WTC11 (cell line): ENCODE results near the gene PPP1R14C. TPM values are rescaled to one million over a fixed set of nuclear protein-coding genes. Genes with fewer than 3 reads are reported as not detected.
"Not testable (repeated sequence)": the region's sequence is repeated elsewhere in the genome, so short reads cannot be mapped to it uniquely, and the experiment has no call there.

Experiments
- ATAC-seq: fragments of 200-7000 bp; cut with Tn5 transposase; 2 replicates; pipeline ENCODE4 v1.10.0; 2021; ENCODE audit warnings: mild to moderate bottlenecking, moderate library complexity
- CTCF ChIA-PET: fragments of 300-600 bp; sonication (Branson Sonifier 250); formaldehyde crosslinking; loops from one replicate; lab custom pipeline; 2021; ENCODE audit warnings: antibody characterized with exemption; lab: Charles Lee
- POLR2A ChIA-PET: fragments of 350-600 bp; sonication (Branson Sonifier 250); formaldehyde crosslinking; loops from one replicate; lab custom pipeline; 2021; ENCODE audit warnings: antibody characterized with exemption; lab: Charles Lee
- DNase-seq: peaks from one replicate; pipeline ENCODE4 v3.0.0; 2021; ENCODE audit warnings: low spot score
- H3K27ac Mint-ChIP-seq: 2 replicates; pipeline ENCODE4 v1.8.0; 2021; ENCODE audit warnings: mixed read lengths
- H3K27me3 Mint-ChIP-seq: 2 replicates; pipeline ENCODE4 v1.8.0; 2021; ENCODE audit warnings: low read depth, mild to moderate bottlenecking, moderate library complexity, mixed read lengths
- H3K36me3 Mint-ChIP-seq: 2 replicates; pipeline ENCODE4 v1.8.0; 2021; ENCODE audit warnings: mixed read lengths
- H3K4me1 Mint-ChIP-seq: 2 replicates; pipeline ENCODE4 v1.8.0; 2022; ENCODE audit warnings: mixed read lengths
- H3K4me3 Mint-ChIP-seq: 2 replicates; pipeline ENCODE4 v1.8.0; 2021; ENCODE audit warnings: mild to moderate bottlenecking, moderate library complexity, mixed read lengths
- H3K9me3 Mint-ChIP-seq: 2 replicates; pipeline ENCODE4 v1.8.0; 2021; ENCODE audit warnings: mixed read lengths
- IRF2 ChIP-seq: sonication (generic); formaldehyde crosslinking; IDR thresholded peaks from 2 replicates; pipeline ENCODE4 v1.8.0; 2022; ENCODE audit warnings: low read depth, missing genetic modification reagents, borderline replicate concordance
- JAZF1 ChIP-seq: fragments of 250-450 bp; sonication (Bioruptor Pico); IDR thresholded peaks from 2 replicates; pipeline ENCODE4 v1.9.0; 2021; ENCODE audit warnings: moderate library complexity, mild to moderate bottlenecking, inconsistent platforms
- NR1H2 ChIP-seq: sonication (generic); formaldehyde crosslinking; IDR thresholded peaks from 2 replicates; pipeline ENCODE4 v1.9.0; 2021; ENCODE audit warnings: mild to moderate bottlenecking, moderate library complexity, missing genetic modification reagents
- NR2C2 ChIP-seq: sonication (generic); formaldehyde crosslinking; IDR thresholded peaks from 2 replicates; pipeline ENCODE4 v1.8.0; 2022; ENCODE audit warnings: mild to moderate bottlenecking, missing genetic modification reagents
- RELA ChIP-seq: sonication (generic); formaldehyde crosslinking; IDR thresholded peaks from 2 replicates; pipeline ENCODE4 v1.8.1; 2022; ENCODE audit warnings: missing genetic modification reagents, mild to moderate bottlenecking, borderline replicate concordance
- TEAD1 ChIP-seq: sonication (generic); formaldehyde crosslinking; IDR thresholded peaks from 2 replicates; pipeline ENCODE4 v1.8.0; 2022; ENCODE audit warnings: mild to moderate bottlenecking, missing genetic modification reagents
- TEAD4 ChIP-seq: sonication (generic); formaldehyde crosslinking; IDR thresholded peaks from 2 replicates; pipeline ENCODE4 v1.8.0; 2022; ENCODE audit warnings: mild to moderate bottlenecking, missing genetic modification reagents
- ZNF416 ChIP-seq: fragments of 250-450 bp; sonication (Bioruptor Pico); IDR thresholded peaks from 2 replicates; pipeline ENCODE4 v1.9.0; 2021; ENCODE audit warnings: mild to moderate bottlenecking, inconsistent platforms
- total RNA-seq: library from RNA; stranded (reverse); gene quantifications from 3 replicates; pipeline ENCODE4 v1.2.3, GENCODE V29; 2021
- TF ChIP-seq, protein P1 (sequence below): sonication (generic); formaldehyde crosslinking; IDR thresholded peaks from 2 replicates; pipeline ENCODE4 v1.8.0; 2022; ENCODE audit warnings: mild to moderate bottlenecking, missing genetic modification reagents
- TF ChIP-seq, protein P2 (sequence below): fragments of 250-450 bp; sonication (Bioruptor Pico); conservative IDR thresholded peaks from 2 replicates; pipeline ENCODE4 v1.9.0; 2021; ENCODE audit warnings: mild to moderate bottlenecking
- TF ChIP-seq, protein P3 (sequence below): sonication (generic); formaldehyde crosslinking; IDR thresholded peaks from 2 replicates; pipeline ENCODE4 v1.8.1; 2023; ENCODE audit warnings: mild to moderate bottlenecking, missing genetic modification reagents
- TF ChIP-seq, protein P4 (sequence below): sonication (generic); formaldehyde crosslinking; IDR thresholded peaks from 2 replicates; pipeline ENCODE4 v1.8.0; 2023; ENCODE audit warnings: missing genetic modification reagents, mild to moderate bottlenecking, borderline replicate concordance
- TF ChIP-seq, protein P5 (sequence below): sonication (generic); formaldehyde crosslinking; IDR thresholded peaks from 2 replicates; pipeline ENCODE4 v1.8.1; 2023; ENCODE audit warnings: mild to moderate bottlenecking, missing genetic modification reagents

PPP1R14C gene
- total RNA-seq, 1 experiment from 2014 or later, result 1.1 TPM

DNA sequence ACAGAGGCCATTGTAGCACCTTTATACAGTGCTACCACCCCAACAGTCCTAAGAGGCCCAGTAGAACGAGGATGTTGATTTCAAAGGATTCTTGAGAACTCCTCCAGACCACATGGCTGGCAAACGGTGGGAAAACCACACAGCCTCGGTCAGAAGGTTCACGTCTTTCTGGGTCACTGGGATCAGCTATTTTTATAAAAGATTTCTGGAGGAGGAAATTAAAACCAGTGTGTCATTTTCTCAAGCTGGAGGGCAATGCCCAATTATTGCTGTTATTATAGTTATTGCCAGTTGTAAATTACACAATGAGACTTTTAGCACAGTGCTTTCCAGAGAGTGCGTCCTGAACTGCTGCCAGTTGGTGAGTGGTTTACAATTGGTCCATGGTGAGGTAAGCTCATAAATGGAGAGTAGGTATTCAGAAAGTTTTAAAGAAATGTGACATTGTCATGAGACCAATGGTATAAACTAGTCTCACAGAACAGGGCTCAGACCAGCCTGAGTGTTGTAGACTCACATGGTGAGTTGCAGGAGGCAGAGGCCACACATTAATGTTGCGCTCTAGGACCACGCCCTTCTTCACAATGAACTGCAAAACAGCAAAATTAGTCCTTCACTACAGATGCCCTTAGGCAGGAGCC lies 8.4 kb upstream of the PPP1R14C start (continued):
- TF ChIP-seq, protein P1, sequence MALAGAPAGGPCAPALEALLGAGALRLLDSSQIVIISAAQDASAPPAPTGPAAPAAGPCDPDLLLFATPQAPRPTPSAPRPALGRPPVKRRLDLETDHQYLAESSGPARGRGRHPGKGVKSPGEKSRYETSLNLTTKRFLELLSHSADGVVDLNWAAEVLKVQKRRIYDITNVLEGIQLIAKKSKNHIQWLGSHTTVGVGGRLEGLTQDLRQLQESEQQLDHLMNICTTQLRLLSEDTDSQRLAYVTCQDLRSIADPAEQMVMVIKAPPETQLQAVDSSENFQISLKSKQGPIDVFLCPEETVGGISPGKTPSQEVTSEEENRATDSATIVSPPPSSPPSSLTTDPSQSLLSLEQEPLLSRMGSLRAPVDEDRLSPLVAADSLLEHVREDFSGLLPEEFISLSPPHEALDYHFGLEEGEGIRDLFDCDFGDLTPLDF (CRISPR knock-in tag), result no peak
- TF ChIP-seq NR1H2 (CRISPR knock-in tag) (no peak), TEAD4 (CRISPR knock-in tag) (no peak), TEAD1 (CRISPR knock-in tag) (no peak), JAZF1 (CRISPR knock-in tag) (no peak), RELA (CRISPR knock-in tag) (no peak), NR2C2 (CRISPR knock-in tag) (no peak), IRF2 (CRISPR knock-in tag) (no peak), ZNF416 (CRISPR knock-in tag) (no peak)
- TF ChIP-seq, protein P2, sequence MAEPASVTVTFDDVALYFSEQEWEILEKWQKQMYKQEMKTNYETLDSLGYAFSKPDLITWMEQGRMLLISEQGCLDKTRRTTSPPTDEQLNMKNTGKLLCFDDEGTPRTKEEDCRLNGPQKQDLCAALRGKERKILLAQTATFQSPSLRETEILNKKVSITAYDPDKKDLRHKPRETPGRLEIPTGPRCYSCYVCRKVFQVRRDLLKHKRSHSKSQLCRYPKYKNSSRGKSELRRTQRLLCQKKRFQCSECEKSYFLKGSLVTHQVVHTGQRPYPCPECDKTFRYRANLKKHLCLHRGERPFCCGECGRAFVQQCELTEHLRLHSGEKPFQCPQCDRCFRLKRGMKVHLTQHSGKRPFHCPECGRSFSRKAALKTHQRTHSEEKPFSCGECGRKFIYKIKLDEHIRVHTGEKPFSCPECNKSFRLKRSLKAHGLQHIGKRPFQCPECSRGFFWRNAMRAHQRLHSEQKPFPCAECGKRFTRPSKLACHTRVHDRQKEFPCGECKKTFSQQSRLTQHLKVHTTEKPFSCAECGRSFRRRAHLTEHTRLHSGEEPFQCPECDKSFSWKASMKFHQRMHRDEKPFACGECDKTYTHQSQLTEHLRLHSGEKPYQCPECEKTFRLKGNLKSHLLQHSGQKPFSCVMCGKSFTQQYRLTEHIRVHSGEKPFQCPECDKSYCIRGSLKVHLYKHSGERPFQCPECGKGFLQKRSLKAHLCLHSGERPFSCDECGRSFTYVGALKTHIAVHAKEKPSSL, result no peak
- TF ChIP-seq, protein P3, sequence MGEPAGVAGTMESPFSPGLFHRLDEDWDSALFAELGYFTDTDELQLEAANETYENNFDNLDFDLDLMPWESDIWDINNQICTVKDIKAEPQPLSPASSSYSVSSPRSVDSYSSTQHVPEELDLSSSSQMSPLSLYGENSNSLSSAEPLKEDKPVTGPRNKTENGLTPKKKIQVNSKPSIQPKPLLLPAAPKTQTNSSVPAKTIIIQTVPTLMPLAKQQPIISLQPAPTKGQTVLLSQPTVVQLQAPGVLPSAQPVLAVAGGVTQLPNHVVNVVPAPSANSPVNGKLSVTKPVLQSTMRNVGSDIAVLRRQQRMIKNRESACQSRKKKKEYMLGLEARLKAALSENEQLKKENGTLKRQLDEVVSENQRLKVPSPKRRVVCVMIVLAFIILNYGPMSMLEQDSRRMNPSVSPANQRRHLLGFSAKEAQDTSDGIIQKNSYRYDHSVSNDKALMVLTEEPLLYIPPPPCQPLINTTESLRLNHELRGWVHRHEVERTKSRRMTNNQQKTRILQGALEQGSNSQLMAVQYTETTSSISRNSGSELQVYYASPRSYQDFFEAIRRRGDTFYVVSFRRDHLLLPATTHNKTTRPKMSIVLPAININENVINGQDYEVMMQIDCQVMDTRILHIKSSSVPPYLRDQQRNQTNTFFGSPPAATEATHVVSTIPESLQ, result no peak
- TF ChIP-seq, protein P4, sequence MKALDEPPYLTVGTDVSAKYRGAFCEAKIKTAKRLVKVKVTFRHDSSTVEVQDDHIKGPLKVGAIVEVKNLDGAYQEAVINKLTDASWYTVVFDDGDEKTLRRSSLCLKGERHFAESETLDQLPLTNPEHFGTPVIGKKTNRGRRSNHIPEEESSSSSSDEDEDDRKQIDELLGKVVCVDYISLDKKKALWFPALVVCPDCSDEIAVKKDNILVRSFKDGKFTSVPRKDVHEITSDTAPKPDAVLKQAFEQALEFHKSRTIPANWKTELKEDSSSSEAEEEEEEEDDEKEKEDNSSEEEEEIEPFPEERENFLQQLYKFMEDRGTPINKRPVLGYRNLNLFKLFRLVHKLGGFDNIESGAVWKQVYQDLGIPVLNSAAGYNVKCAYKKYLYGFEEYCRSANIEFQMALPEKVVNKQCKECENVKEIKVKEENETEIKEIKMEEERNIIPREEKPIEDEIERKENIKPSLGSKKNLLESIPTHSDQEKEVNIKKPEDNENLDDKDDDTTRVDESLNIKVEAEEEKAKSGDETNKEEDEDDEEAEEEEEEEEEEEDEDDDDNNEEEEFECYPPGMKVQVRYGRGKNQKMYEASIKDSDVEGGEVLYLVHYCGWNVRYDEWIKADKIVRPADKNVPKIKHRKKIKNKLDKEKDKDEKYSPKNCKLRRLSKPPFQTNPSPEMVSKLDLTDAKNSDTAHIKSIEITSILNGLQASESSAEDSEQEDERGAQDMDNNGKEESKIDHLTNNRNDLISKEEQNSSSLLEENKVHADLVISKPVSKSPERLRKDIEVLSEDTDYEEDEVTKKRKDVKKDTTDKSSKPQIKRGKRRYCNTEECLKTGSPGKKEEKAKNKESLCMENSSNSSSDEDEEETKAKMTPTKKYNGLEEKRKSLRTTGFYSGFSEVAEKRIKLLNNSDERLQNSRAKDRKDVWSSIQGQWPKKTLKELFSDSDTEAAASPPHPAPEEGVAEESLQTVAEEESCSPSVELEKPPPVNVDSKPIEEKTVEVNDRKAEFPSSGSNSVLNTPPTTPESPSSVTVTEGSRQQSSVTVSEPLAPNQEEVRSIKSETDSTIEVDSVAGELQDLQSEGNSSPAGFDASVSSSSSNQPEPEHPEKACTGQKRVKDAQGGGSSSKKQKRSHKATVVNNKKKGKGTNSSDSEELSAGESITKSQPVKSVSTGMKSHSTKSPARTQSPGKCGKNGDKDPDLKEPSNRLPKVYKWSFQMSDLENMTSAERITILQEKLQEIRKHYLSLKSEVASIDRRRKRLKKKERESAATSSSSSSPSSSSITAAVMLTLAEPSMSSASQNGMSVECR (CRISPR knock-in tag), result no peak
- TF ChIP-seq, protein P5, sequence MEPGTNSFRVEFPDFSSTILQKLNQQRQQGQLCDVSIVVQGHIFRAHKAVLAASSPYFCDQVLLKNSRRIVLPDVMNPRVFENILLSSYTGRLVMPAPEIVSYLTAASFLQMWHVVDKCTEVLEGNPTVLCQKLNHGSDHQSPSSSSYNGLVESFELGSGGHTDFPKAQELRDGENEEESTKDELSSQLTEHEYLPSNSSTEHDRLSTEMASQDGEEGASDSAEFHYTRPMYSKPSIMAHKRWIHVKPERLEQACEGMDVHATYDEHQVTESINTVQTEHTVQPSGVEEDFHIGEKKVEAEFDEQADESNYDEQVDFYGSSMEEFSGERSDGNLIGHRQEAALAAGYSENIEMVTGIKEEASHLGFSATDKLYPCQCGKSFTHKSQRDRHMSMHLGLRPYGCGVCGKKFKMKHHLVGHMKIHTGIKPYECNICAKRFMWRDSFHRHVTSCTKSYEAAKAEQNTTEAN, result no peak

DNA sequence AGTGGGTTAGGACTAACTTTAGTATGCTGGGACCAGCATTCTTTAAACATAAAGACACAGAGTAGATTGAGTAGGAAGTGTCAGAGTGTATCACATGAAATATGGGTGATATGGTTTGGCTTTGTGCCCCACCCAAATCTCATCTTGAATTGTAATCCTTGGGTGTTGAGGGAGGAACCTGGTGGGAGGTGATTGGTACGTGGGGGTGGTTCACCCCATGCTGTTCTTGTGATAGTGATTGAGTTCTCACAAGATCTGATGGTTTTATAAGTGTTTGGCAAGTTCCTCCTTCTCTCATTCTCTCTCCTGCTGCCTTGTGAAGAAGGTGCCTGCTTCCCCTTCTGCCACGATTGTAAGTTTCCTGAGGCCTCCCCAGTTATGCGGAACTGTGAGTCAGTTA lies 5.1 kb upstream of the PPP1R14C start:
- POLR2A ChIA-PET, ATAC-seq, DNase-seq, H3K4me3 Mint-ChIP-seq, H3K36me3 Mint-ChIP-seq, H3K27ac Mint-ChIP-seq: not testable (repeated sequence)
- CTCF ChIA-PET, result interaction anchor here (1.8 kb wide), 1 partner anchor 57 kb away, joined by 8 read pairs; no protein-coding TSS in a partner anchor
- H3K27me3 Mint-ChIP-seq, result peaks cover 34% of the 10 kb centered on the region
- peaks cover 16% of the 10 kb centered on the region for H3K9me3 Mint-ChIP-seq
- peaks cover 26% of the 10 kb centered on the region for H3K4me1 Mint-ChIP-seq
